GM12864 (cell line): ENCODE data around the gene CTNNA2.

Experiments
- DNase-seq: peaks from one replicate; pipeline ENCODE4 v3.0.0-alpha.2; 2011; ENCODE audit warnings: low read depth
- H3K4me3 ChIP-seq: 2 replicates; pipeline ENCODE4 v1.5.1; 2011; ENCODE audit warnings: mild to moderate bottlenecking, low read depth, low read length, control low read depth
- CTCF ChIP-seq: IDR thresholded peaks from 2 replicates; pipeline ENCODE4 v1.5.1; 2011; ENCODE audit warnings: low read depth, mild to moderate bottlenecking, moderate library complexity, low read length, control low read depth, inconsistent platforms; ENCODE audit errors: missing control alignments

The CTNNA2 gene

GRCh38 chr2:80120866-80121265 lies 608.0 kb downstream of the CTNNA2 start:
- no peak for TF ChIP-seq CTCF
- no peak for DNase-seq
- H3K4me3 ChIP-seq = no peak overlapping the region

GRCh38 chr2:80122675-80123074 lies 609.8 kb downstream of the CTNNA2 start:
- no peak for TF ChIP-seq CTCF
- no peak overlapping the region for H3K4me3 ChIP-seq

DNA sequence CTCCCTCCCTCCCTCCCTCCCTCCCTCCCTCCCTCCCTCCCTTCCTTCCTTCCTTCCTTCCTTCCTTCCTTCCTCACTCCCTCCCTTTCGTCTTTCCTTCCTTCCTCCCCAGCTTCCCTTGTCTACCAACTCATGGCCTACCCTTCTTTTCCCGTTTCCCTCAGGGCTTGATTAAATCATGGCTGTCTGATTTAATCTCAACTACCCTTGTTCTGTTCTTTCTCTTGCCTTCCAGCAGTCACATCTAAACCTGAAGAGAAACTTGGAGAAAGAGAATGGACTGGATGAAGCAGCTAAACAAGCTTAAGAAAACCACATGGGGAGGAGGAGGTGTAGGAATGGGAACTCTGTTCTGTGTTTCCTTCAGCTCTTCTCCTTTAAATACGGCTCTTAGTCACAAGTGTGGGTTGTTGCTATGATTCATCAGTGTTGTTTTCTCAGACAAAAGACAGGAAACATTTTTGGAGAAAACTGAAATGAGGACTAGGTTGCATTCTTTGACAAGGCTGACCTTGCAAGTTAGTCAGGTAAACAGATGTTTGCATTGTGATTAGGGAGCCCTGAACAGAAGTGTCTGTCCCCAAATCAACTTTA lies 613.8 kb downstream of the CTNNA2 start:
- TF ChIP-seq CTCF = no peak
- no peak for DNase-seq
- no peak overlapping the region for H3K4me3 ChIP-seq

More at GRCh38 chr2:80122675-80123074, 609.8 kb downstream of the CTNNA2 start:
- no peak for DNase-seq

DNA sequence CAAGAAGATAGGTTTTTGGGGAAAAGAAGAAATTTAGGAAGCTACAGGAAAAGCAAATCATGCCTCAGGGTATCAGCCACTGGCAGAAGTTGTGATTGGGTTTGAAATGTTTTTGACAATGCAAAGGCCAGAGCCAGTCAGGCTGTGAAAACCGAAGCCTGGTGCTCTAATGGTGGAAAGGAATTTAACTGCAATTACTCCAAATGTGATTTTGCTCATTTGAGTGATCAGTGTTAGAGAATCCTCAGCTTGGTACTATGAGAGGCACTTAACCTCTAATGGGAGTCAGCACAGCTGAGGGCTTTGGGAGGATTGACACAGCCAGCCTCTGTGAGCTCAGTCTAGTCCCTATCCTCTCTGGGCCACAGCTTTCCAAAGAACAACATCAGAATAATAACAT lies 615.2 kb downstream of the CTNNA2 start:
- no peak overlapping the region for H3K4me3 ChIP-seq
- TF ChIP-seq CTCF = no peak
- no peak for DNase-seq

DNA sequence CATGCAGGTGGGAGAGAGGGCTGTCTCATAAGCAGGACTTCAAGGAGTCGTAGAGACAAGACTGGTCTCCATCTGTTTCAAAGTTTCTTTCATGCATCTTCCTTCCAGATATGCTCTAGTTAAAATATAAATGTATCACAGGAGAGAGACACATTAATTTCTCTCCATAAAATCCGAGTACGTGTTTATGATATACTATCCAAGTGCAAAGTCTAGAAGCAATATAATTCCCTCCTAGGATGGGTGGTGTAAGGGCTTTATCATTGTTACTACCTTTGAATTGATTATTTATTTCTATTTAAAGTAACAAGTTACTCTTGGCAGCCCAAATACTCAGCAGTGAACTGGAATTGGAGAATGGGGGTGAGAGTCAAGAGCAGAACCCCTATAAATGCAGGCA lies 619.4 kb downstream of the CTNNA2 start:
- no peak for TF ChIP-seq CTCF
- H3K4me3 ChIP-seq = no peak overlapping the region
- no peak for DNase-seq

DNA sequence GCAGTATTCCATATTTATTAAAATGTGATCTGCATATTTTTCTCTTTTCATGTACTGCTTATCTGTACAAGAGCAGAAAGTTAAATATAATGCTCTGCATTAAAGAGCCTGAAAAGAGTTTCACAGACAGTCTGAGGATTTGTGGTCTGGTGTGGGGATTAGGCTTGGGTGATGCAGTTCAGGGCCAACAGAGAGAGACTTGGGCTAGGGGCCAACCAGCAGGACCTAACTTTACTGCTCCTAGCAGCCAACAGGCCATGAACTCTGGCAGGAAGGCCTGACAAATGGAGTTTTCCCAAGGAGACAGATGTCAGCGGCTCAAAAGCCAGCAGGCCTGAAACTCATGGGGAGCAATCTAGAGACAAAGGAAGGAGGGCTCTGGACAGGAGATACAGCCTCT lies 622.1 kb downstream of the CTNNA2 start:
- no peak overlapping the region for H3K4me3 ChIP-seq
- DNase-seq = no peak
- no peak for TF ChIP-seq CTCF

- TF ChIP-seq CTCF = no peak
- H3K4me3 ChIP-seq = no peak overlapping the region
- no peak for DNase-seq
These were observed 623.5 kb downstream of the CTNNA2 start for GRCh38 chr2:80136338-80136737.
